ENCODE measurements around the gene PIGL.
"Not testable (repeated sequence)": the region's sequence is repeated elsewhere in the genome, so short reads cannot be mapped to it uniquely, and the experiment has no call there.

PIGL gene

GRCh38 chr17:16277163-16277562 lies 60.2 kb downstream of the PIGL start:
- no peak for DNase-seq

GRCh38 chr17:16281351-16281750 lies 64.3 kb downstream of the PIGL start:
- DNase-seq: no peak

GRCh38 chr17:16282522-16282921 lies 65.5 kb downstream of the PIGL start:
- no peak for DNase-seq

GRCh38 chr17:16283705-16284104 lies 66.7 kb downstream of the PIGL start:
- DNase-seq: no peak

- no peak for DNase-seq
Observed at GRCh38 chr17:16285646-16286008, 68.6 kb downstream of the PIGL start.

GRCh38 chr17:16286009-16286946 lies 69.3 kb downstream of the PIGL start:
- no peak for DNase-seq

GRCh38 chr17:16286947-16287562 lies 70.0 kb downstream of the PIGL start:
- DNase-seq: no peak

- DNase-seq: no peak
Observed at GRCh38 chr17:16287563-16288027, 70.6 kb downstream of the PIGL start.

- DNase-seq: no peak
Observed at GRCh38 chr17:16288860-16289571, 72.0 kb downstream of the PIGL start.

GRCh38 chr17:16293931-16294330 lies 76.9 kb downstream of the PIGL start:
- DNase-seq: no peak

GRCh38 chr17:16294560-16294959 lies 77.5 kb downstream of the PIGL start:
- DNase-seq: no peak

GRCh38 chr17:16296072-16296471 lies 79.1 kb downstream of the PIGL start:
- DNase-seq: not testable (repeated sequence)

GRCh38 chr17:16297367-16298139 lies 80.5 kb downstream of the PIGL start:
- no peak for DNase-seq

- no peak for DNase-seq
Observed at GRCh38 chr17:16298140-16298662, 81.2 kb downstream of the PIGL start.

- DNase-seq: no peak
Observed at GRCh38 chr17:16300554-16300953, 83.5 kb downstream of the PIGL start.

GRCh38 chr17:16301963-16302855 lies 85.2 kb downstream of the PIGL start:
- DNase-seq: no peak

GRCh38 chr17:16302856-16303255 lies 85.8 kb downstream of the PIGL start:
- DNase-seq: no peak

GRCh38 chr17:16304830-16305229 lies 87.8 kb downstream of the PIGL start:
- peak; percentile 24 for DNase-seq

- DNase-seq: no peak
Observed at GRCh38 chr17:16306211-16306610, 89.2 kb downstream of the PIGL start.

GRCh38 chr17:16312061-16312460 lies 95.1 kb downstream of the PIGL start:
- not testable (repeated sequence) for DNase-seq

All from NCI-H1694 (cell line).